Caki2 (cell line): ENCODE measurements around the gene WFDC12. TPM values are rescaled to one million over a fixed set of nuclear protein-coding genes. Genes with fewer than 3 reads are reported as not detected.
A peak's percentile ranks its signal among the peaks of the same experiment; 100 is the strongest.

Experiments
- DNase-seq: peaks from one replicate; pipeline ENCODE4 v3.0.0-alpha.2; 2015; ENCODE audit warnings: low read depth
- in situ Hi-C: cut with HindIII; loops from 2 replicates; pipeline ENCODE4 v1.10.0; 2016; ENCODE audit warnings: low sequenced_read_pairs, low pct_unique_long_range_greater_than_20kb, mixed read lengths
- total RNA-seq: library from RNA; depleted of rRNA; stranded (reverse); fragments of >200 nt; shearing (Covaris generic); gene quantifications from 2 replicates; pipeline ENCODE4 v1.2.3, GENCODE V29; 2014; ENCODE audit warnings: low replicate concordance

WFDC12 gene
- total RNA-seq, 1 experiment from 2014 or later = not detected

GRCh38 chr20:45098103-45098773 is 26.0 kb downstream of the WFDC12 start:
- DNase-seq = no peak

GRCh38 chr20:45097485-45098102 is 26.7 kb downstream of the WFDC12 start:
- in situ Hi-C loops = no loop called here
- DNase-seq = no peak

More at GRCh38 chr20:45098103-45098773, 26.0 kb downstream of the WFDC12 start:
- in situ Hi-C loops = no loop called here

- DNase-seq = no peak
- in situ Hi-C loops = no loop called here
These were observed 27.5 kb downstream of the WFDC12 start for GRCh38 chr20:45096781-45097180.

- peak; percentile 26 for DNase-seq
- in situ Hi-C loops = no loop called here
These were observed 28.4 kb downstream of the WFDC12 start for GRCh38 chr20:45095805-45096238.

- in situ Hi-C loops = no loop called here
- DNase-seq = no peak
These were observed 29.2 kb downstream of the WFDC12 start for GRCh38 chr20:45094864-45095574.

- in situ Hi-C loops = no loop called here
- no peak for DNase-seq
These were observed 30.1 kb downstream of the WFDC12 start for GRCh38 chr20:45094201-45094600.

GRCh38 chr20:45092898-45093297 is 31.4 kb downstream of the WFDC12 start:
- DNase-seq = no peak
- in situ Hi-C loops = no loop called here

GRCh38 chr20:45091366-45091765 is 32.9 kb downstream of the WFDC12 start:
- no peak for DNase-seq
- in situ Hi-C loops = no loop called here

GRCh38 chr20:45090481-45090880 is 33.8 kb downstream of the WFDC12 start:
- in situ Hi-C loops = no loop called here
- no peak for DNase-seq

GRCh38 chr20:45088247-45088646 is 36.0 kb downstream of the WFDC12 start:
- in situ Hi-C loops = no loop called here
- peak; percentile 59 for DNase-seq

GRCh38 chr20:45087814-45088213 is 36.5 kb downstream of the WFDC12 start:
- DNase-seq = no peak
- in situ Hi-C loops = no loop called here

- DNase-seq = no peak
- in situ Hi-C loops = no loop called here
These were observed 37.0 kb downstream of the WFDC12 start for GRCh38 chr20:45087097-45087790.

GRCh38 chr20:45085867-45086266 is 38.4 kb downstream of the WFDC12 start:
- in situ Hi-C loops = no loop called here
- DNase-seq = no peak

- in situ Hi-C loops = no loop called here
These were observed 39.0 kb downstream of the WFDC12 start for GRCh38 chr20:45085289-45085688.

GRCh38 chr20:45083127-45083526 is 41.1 kb downstream of the WFDC12 start:
- in situ Hi-C loops = no loop called here

More at GRCh38 chr20:45085289-45085688, 39.0 kb downstream of the WFDC12 start:
- no peak for DNase-seq

GRCh38 chr20:45082468-45082867 is 41.8 kb downstream of the WFDC12 start:
- in situ Hi-C loops = no loop called here
- DNase-seq = no peak

More at GRCh38 chr20:45083127-45083526, 41.1 kb downstream of the WFDC12 start:
- DNase-seq = no peak

- in situ Hi-C loops = no loop called here
- no peak for DNase-seq
These were observed 43.2 kb downstream of the WFDC12 start for GRCh38 chr20:45080867-45081624.

- in situ Hi-C loops = no loop called here
- DNase-seq = no peak
These were observed 46.7 kb downstream of the WFDC12 start for GRCh38 chr20:45077559-45077958.
